Activated naive CD8-positive, alpha-beta T cell treated with anti-CD3 and anti-CD28 coated beads for 36 hours (primary cell): ENCODE data around the gene PRR33. TPM values are rescaled to one million over a fixed set of nuclear protein-coding genes. Genes with fewer than 3 reads are reported as not detected.
"Not testable (repeated sequence)": the region's sequence is repeated elsewhere in the genome, so short reads cannot be mapped to it uniquely, and the experiment has no call there.

Experiments used
- DNase-seq: peaks from one replicate; pipeline ENCODE4 v3.0.0; 2021
- H3K27ac Mint-ChIP-seq: one replicate; pipeline ENCODE4 v1.8.0; 2022; ENCODE audit warnings: mild to moderate bottlenecking, moderate library complexity, mixed read lengths
- H3K27me3 Mint-ChIP-seq: one replicate; pipeline ENCODE4 v1.8.0; 2022; ENCODE audit warnings: mild to moderate bottlenecking, mixed read lengths
- H3K36me3 Mint-ChIP-seq: one replicate; pipeline ENCODE4 v1.8.0; 2021; ENCODE audit warnings: mild to moderate bottlenecking, mixed read lengths
- H3K4me1 Mint-ChIP-seq: one replicate; pipeline ENCODE4 v1.8.0; 2021; ENCODE audit warnings: mixed read lengths
- H3K4me3 Mint-ChIP-seq: one replicate; pipeline ENCODE4 v1.8.0; 2022; ENCODE audit warnings: mild to moderate bottlenecking, moderate library complexity, mixed read lengths
- H3K9me3 Mint-ChIP-seq: one replicate; pipeline ENCODE4 v1.8.0; 2022; ENCODE audit warnings: mixed read lengths
- total RNA-seq, 2 experiments: library from RNA; stranded (reverse); gene quantifications; one replicate each; pipeline ENCODE4 v1.2.3, GENCODE V29; 2021

The PRR33 gene
- total RNA-seq, 2 experiments from 2014 or later = 0.20 to 0.31 TPM

DNA sequence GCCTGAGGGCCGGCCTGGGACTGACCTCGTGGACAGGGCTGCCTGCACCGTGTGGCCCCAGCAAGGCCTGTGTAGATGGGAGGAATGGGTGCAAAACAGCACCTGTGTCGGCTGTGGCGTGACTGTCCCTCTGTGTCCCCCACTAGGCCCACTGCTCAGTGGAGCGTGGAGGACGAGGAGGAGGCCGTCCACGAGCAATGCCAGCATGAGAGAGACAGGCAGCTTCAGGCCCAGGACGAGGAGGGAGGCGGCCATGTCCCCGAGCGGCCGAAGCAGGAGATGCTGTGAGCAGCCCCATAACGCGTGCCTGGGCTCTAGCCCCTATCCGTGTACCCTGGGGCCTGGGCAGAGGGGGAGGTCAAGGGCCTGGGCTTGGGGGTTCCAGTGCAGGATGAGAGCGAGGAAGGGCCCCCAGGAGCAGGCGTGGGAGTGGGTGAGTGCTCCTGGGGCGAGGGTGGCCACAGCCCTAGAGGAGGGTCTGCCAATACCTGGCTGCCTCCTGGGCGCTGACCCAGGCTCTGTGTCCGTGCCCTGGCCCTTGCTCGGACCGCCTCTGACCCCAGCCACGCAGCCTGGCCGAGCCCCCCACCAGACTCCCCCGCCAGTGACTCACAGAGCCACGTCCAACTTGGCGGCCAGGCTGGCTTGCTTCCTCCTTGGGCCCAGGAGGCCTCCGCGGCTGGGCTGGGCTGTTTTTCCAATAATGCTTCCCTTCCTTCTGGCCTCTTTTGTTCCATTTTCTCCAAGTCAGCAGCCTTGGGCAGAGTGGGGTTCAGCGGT is 11.6 kb downstream of the PRR33 start:
- Mint-ChIP-seq H3K27ac (no peak overlapping the region), H3K27me3 (no peaks in the 10 kb centered on the region)

DNA sequence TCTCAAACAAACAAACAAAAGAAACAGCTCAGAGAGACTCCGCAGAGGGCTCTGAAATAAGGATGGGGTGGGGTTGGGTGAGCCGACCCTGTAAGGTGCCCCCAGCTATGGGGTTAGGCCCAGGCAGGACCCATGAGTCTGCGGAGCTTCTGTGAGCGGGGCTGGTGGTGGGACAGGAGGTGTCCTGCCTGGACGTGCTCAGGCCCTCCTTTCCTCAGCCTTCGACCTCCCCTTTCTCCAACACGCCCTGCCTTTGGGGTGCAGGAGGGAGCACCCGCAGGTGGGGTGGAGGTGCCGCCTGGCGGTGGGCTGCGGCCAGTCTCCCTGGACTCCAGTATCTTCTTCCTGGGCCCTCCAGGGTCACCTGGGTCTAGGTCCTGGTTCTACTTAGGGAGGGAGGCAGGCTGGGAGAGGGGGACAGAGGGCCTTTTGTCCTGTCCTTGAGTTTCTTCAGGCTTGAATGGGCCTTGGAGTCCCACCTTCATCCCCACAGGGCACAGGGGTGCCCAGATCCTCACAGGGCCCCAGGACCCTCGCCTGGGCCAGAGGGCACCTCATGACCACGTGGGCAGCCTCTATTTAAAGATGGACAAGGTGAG is 12.3 kb downstream of the PRR33 start:
- H3K27me3 Mint-ChIP-seq = no peaks in the 10 kb centered on the region
- no peak for DNase-seq
- H3K4me1 Mint-ChIP-seq = peaks cover 6% of the 10 kb centered on the region
- no peaks in the 10 kb centered on the region for H3K36me3 Mint-ChIP-seq
- no peaks in the 10 kb centered on the region for H3K9me3 Mint-ChIP-seq
- no peak overlapping the region for H3K4me3 Mint-ChIP-seq
- H3K27ac Mint-ChIP-seq = no peak overlapping the region

More for the DNA sequence above, 11.6 kb downstream of the PRR33 start:
- Mint-ChIP-seq H3K36me3 (no peaks in the 10 kb centered on the region), H3K4me3 (no peak overlapping the region), H3K4me1 (peaks cover 6% of the 10 kb centered on the region), H3K9me3 (no peaks in the 10 kb centered on the region)
- no peak for DNase-seq

DNA sequence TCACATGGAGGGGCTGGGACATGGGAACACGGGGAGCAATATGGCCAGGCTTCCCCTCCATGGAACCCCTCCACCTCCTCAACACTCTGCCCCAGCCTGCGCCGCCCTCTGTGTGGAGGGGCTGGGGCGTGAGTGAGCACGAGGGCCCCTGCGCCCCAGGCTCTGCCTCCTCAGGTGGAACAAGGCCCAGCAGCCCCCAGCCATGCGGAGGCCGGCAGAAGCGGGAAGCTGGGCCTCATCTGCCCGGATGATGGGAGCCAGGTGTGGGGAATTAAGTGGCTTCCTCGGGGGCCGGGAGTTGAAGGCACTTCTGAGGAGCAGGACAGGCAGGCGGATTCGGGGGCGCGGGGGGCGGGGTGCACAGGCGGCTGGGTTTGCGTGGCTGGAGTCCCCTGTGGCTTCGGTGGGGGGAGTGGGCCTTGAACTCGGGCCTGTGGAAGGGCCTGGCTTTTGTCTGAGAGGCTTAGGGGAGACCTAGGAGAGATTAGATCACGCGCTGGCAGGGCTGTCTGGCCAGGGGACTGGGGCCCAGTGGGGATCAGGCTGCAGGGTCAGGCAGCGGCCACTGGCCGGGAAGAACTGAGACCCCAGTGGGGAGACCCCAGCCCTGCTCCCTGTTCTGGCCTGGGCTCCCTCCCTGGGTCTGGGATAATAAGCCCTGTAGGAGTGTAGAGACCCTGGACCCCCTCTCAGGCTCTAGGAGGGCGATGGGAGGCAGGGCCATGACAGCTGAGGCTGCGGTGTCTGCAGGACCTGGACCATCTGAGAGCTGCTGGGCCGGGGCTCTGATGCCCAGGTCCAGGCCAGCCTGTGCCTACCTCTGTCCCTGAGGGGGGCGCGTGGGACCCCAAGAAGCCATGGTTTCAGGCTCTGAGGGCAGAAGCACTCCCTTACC is 13.3 kb downstream of the PRR33 start:
- Mint-ChIP-seq H3K9me3 (no peaks in the 10 kb centered on the region), H3K36me3 (no peaks in the 10 kb centered on the region), H3K27ac (no peak overlapping the region), H3K4me3 (no peak overlapping the region), H3K27me3 (no peaks in the 10 kb centered on the region), H3K4me1 (peaks cover 6% of the 10 kb centered on the region)
- DNase-seq = no peak

DNA sequence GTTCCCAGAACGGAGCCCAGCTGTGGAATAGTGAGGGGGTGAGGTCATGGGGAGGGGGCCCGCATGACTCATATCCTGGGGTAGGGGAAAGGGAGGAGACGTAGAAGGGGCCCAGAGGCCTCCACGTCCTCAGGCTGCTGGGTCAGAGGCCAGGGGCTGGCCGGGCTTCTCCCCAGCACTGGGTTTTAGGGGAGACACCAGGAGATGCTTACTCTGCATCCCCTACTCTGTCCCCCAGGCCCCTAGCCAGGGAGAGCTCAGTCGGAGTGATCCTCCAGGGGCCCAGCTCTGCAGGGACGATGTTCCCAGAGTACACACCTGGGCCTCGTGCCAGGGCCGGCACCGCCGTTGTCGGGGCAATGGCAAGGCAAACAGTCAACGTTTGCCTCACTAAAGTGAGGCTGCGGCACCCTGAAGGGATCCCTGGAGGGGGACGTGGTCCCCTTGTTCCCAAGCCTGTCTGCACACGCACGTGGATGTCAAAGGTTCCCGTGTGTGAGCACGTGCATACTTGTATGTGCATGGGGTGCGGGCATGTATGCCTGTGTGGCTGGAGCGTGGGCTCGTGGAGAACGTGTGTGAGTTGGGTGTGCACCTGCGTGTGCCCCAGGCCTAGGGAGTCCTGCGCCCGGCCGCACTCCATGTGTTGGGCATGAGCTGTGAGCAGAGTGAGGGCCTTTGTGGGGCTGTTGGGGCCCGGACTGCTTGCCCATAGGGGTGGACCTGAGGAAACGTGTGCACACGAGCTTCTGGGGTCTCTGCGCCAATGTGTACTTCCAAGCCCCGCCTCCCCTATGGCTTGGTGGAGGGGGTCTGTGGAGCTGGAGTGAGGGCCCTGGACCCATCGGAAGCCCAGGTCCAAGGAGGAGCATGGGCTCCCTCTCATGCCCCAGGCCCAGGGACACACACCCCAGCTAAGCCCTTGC is 14.2 kb downstream of the PRR33 start:
- Mint-ChIP-seq H3K4me1 (peaks cover 10% of the 10 kb centered on the region), H3K36me3 (no peaks in the 10 kb centered on the region), H3K4me3 (no peak overlapping the region), H3K9me3 (no peaks in the 10 kb centered on the region), H3K27ac (no peak overlapping the region), H3K27me3 (no peaks in the 10 kb centered on the region)
- DNase-seq = no peak

DNA sequence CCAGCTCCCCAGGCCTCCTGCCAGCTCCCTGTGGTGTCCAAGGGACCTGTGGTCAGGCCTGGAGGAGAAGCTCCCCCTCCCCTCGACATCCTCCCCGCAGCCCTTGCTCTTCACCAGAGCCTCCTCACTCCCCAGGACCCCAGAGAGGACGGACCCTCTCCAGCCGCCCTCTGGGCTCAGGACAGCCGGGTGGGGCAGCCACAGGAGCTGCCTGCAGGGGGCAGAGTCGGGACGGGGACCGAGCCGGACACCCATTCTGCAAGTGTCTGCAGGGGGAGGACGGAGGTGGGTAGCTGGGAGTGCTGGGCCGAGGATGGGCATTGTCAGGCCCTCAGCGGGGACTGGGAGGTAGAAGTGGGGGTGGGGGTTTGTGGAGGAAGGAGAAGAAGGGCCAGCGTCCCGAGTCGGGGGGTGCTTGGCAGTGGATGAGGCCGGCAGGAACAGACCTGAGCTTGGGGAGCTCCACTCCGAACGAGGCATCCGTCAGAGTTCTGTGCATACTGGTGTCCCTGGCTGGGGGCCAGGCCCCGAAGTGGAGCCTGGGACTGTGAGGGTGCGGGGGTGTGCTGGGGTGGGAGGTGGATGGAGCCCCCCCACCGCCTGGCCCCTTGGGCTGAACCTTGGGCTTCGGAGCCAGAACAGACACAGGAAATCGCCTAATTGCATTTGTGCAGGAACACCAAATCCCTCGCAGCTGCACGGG is 15.2 kb downstream of the PRR33 start:
- H3K4me1 Mint-ChIP-seq = peaks cover 16% of the 10 kb centered on the region
- no peaks in the 10 kb centered on the region for H3K27me3 Mint-ChIP-seq
- no peaks in the 10 kb centered on the region for H3K36me3 Mint-ChIP-seq
- DNase-seq = peak; percentile 50
- H3K9me3 Mint-ChIP-seq = no peaks in the 10 kb centered on the region
- no peak overlapping the region for H3K27ac Mint-ChIP-seq
- H3K4me3 Mint-ChIP-seq = no peak overlapping the region

DNA sequence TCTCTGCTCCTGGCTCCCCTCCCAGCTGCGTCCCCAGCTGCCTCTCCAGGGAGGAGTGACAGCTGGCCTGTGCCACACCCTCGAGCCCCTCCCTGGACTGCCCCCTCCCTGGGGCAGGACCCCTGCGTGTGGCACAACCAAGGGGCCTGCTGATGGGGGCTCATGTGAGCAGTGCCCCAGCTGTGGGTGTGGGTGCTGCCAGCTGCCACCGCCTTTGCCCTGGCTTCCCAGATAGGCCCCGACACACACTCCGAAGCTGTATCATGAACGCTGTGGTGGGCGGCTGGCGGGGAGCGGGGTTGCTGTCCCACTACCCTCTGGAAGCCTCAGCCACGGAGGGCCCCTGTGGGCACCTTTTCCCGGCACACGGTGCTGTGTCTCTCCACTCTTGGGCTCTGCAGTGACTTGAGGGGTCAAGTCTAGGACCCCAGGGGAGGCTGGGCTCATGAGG is 15.8 kb downstream of the PRR33 start:
- not testable (repeated sequence) for H3K27ac Mint-ChIP-seq, H3K9me3 Mint-ChIP-seq, H3K4me3 Mint-ChIP-seq, H3K36me3 Mint-ChIP-seq, H3K27me3 Mint-ChIP-seq, DNase-seq
- peaks cover 21% of the 10 kb centered on the region for H3K4me1 Mint-ChIP-seq

DNA sequence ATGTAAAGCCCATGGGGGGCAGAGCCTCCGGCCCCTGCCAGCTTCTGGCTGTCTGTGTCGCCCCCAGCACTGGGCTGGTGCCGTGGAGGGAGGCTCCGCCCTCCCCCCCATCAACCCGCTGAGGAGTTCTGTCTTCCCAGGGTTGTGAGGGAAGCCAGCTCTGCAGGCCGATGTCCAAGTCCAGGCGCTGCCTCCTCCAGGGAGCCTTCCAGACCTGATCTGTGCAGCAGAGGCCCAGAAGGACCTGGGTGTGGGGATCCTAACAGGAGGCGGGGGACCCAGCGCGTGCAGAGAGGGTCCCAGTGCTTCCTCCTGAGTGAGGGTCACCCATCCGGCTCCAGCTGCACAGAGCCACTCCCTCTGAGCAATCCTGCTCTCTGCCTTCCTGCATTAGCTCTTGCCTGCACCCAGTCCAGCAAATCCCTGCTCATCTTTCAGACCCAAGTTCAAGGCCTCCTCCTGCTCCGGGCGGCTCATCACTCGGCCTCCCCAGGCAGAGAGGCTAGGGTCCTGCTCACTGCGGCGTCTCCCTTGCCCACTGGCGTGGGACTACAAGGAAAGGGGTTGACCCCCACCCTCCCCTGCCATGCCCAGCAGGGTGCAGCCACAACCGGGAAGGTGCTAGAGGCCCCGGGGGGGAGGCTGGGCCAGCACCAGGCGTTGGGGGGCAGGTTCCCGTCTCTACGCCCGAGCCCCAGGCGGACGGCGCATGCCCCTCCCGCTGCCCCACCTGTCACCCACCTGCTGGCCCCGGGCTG is 16.4 kb downstream of the PRR33 start:
- Mint-ChIP-seq H3K27me3 (no peaks in the 10 kb centered on the region), H3K27ac (no peak overlapping the region), H3K36me3 (no peaks in the 10 kb centered on the region), H3K4me3 (no peak overlapping the region), H3K4me1 (peaks cover 25% of the 10 kb centered on the region), H3K9me3 (no peaks in the 10 kb centered on the region)
- no peak for DNase-seq

DNA sequence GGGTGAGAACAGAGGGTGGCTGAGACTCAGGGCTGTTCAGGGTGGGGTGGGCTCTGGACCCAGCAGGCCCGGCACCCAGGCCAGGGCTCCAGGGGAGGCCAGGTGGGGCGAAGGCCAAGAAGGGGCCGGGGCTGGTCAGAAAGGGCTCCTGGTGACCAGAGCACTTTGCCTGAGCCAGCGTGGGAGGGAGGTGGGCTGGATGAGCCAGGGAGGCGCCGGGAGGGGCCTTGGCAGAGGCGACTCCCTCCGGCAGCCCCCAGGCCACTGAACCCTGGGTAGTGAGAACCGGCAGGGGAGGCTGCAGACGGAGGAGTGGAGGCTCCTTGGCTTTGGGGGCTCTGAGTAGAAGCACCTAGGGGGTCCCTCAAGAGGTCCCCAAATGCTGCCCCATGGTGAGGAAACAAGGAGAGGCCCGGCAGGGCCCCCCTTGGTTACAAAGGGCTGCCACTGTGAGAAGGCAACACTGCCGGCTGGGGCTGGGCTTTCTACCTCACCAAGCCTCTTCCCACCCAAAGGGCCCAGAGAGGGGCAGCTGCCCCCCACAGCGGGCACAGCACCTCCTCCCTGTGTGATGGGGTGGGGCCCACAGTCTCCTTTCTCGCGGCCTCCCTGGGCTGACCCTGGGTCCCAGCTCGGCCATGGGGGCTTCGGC is 17.1 kb downstream of the PRR33 start:
- H3K27me3 Mint-ChIP-seq, H3K36me3 Mint-ChIP-seq, H3K4me3 Mint-ChIP-seq, H3K27ac Mint-ChIP-seq, DNase-seq, H3K9me3 Mint-ChIP-seq: not testable (repeated sequence)
- peaks cover 24% of the 10 kb centered on the region for H3K4me1 Mint-ChIP-seq

DNA sequence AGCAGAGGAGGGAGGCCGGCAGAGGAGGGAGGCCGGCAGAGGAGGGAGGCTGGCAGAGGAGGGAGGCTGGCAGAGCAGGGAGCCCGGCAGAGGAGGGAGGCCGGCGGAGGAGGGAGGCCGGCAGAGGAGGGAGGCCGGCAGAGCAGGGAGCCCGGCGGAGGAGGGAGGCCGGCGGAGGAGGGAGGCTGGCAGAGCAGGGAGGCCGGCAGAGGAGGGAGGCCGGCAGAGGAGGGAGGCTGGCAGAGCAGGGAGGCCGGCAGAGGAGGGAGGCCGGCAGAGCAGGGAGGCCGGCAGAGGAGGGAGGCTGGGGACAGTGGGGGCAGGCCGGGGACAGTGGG is 17.9 kb downstream of the PRR33 start:
- not testable (repeated sequence) for DNase-seq, H3K27me3 Mint-ChIP-seq, H3K36me3 Mint-ChIP-seq, H3K9me3 Mint-ChIP-seq, H3K27ac Mint-ChIP-seq, H3K4me3 Mint-ChIP-seq
- H3K4me1 Mint-ChIP-seq = peaks cover 32% of the 10 kb centered on the region

DNA sequence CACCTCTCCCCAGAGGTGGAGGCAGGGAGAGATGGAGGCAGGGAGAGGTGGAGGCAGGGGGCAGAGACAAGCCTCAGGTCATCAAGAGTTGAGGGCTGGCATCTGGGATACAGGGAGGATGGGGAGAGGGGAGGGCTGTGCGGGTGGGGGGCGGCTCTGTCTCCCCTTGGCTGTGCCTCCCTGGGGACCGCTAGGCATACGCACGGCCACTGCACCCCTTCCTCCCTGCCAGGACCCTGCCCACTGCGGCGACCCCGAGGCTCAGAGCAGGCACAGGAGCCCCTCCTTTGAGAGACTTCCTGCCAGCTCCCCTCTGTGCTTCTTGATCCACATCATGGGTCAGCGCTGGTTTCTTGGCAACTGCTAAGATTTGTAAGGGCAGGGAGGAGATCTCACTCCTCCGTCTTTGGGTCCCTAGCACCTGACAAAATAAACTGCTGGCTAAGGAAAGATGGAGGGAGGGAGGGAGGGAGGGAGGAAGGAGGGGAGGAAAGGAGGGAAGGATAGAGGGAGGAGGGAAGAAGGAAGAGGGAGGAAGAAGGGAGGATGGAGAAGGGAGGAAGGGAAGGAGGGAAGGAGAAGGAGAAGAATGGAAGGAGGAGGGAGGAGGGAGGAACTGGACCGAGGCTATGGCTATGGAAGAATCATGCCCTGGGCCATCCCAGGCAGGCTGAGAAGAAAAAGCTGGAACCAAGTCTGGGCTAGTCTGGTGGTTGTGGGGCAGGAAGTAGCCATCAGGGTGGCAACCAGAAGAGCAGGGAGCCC is 18.5 kb downstream of the PRR33 start:
- Mint-ChIP-seq H3K4me1 (peaks cover 33% of the 10 kb centered on the region), H3K27me3 (no peaks in the 10 kb centered on the region), H3K36me3 (no peaks in the 10 kb centered on the region), H3K27ac (no peak overlapping the region), H3K9me3 (no peaks in the 10 kb centered on the region), H3K4me3 (no peak overlapping the region)
- DNase-seq = no peak

DNA sequence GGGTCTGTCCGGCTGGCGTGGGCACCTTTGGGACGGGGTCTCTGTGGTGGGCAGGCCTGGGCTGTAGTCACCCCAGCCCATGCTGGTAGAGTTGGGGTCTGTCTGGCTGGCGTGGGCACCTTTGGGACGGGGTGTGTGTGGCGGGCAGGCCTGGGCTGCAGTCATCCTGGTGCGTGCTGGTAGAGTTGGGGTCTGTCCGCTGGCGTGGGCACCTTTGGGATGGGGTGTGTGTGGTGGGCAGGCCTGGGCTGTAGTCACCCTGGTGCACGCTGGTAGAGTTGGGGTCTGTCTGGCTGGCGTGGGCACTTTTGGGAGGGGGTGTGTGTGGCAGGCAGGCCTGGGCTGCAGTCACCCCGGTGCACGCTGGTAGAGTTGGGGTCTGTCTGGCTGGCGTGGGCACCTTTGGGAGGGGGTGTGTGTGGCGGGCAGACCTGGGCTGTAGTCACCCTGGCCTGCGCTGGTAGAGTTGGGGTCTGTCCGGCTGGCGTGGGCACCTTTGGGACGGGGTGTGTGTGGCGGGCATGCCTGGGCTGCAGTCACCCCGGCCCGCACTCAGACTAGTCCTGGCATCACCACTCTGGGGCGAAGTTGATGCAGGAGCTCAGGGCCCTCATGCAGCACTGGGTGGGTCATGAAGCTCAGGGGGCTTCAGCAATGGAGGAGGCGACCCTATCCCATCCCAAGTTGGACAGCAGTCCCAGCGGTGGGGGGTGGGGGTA is 19.3 kb downstream of the PRR33 start:
- Mint-ChIP-seq H3K4me1 (peaks cover 36% of the 10 kb centered on the region), H3K4me3 (no peak overlapping the region), H3K9me3 (no peaks in the 10 kb centered on the region), H3K36me3 (no peaks in the 10 kb centered on the region), H3K27me3 (no peaks in the 10 kb centered on the region), H3K27ac (peak overlapping the region; percentile 60)
- DNase-seq = no peak

DNA sequence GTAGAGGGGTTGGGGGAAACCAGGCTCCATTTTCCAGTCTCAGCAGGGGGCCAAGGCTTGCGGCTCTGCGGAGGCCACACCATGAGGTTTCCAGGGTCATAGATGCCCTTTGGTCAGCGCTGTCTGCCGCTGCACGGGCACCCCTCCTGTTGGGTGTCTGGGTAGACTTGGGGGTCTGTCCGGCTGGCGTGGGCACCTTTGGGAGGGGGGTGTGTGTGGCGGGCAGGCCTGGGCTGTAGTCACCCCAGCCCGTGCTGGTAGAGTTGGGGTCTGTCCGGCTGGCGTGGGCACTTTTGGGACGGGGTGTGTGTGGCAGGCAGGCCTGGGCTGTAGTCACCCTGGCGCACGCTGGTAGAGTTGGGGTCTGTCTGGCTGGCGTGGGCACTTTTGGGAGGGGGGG is 20.2 kb downstream of the PRR33 start:
- Mint-ChIP-seq H3K36me3 (no peaks in the 10 kb centered on the region), H3K4me3 (no peak overlapping the region), H3K27me3 (no peaks in the 10 kb centered on the region), H3K4me1 (peaks cover 40% of the 10 kb centered on the region), H3K9me3 (no peaks in the 10 kb centered on the region), H3K27ac (no peak overlapping the region)
- DNase-seq = no peak
